ENCODE data around the gene RASSF3.

The RASSF3 gene

GRCh38 chr12:64678248-64678647 is 68.0 kb downstream of the RASSF3 start:
- Histone ChIP-seq H3K4me1 (ENCODE audit: control insufficient read depth, insufficient read depth, low read depth, low read length) (peaks cover 13% of the 10 kb centered on the region), H3K14ac (ENCODE audit: low read length in 2 of 2) (no peak overlapping the region), H3K23ac (ENCODE audit: low read length in 2 of 2) (peak overlapping the region in 1 of 2 experiments; percentile 14), H4K91ac (ENCODE audit: low read length) (no peak overlapping the region), H3K9me3 (ENCODE audit: control insufficient read depth, low read length) (no peaks in the 10 kb centered on the region), H2BK12ac (ENCODE audit: low read length in 2 of 2) (no peak overlapping the region), H2BK5ac (ENCODE audit: low read depth, low read length, poor library complexity, severe bottlenecking) (no peak overlapping the region), H3K18ac (ENCODE audit: low read depth in 1 of 2, low read length in 2 of 2) (no peak overlapping the region), H3K4ac (ENCODE audit: low read depth in 1 of 2, low read length in 2 of 2) (no peak overlapping the region), H4K8ac (ENCODE audit: low read length) (no peak overlapping the region), H3K79me1 (replicated peaks; ENCODE audit: low read length, poor library complexity, severe bottlenecking) (peaks cover 23% of the 10 kb centered on the region), H3K9ac (ENCODE audit: low read length) (no peak overlapping the region), H3K27ac (ENCODE audit: low read length, poor library complexity, severe bottlenecking) (no peak overlapping the region), H3K27me3 (ENCODE audit: control insufficient read depth in 1 of 2, insufficient read depth in 1 of 2, low read length in 2 of 2) (no peaks in the 10 kb centered on the region), H2AFZ (ENCODE audit: low read depth, low read length) (no peak overlapping the region), H2BK120ac (ENCODE audit: low read depth, low read length) (no peak overlapping the region), H3K36me3 (ENCODE audit: control insufficient read depth in 1 of 2, insufficient read depth in 2 of 2, low read depth in 1 of 2, low read length in 2 of 2) (no peaks in the 10 kb centered on the region), H2BK15ac (ENCODE audit: low read depth, poor library complexity, severe bottlenecking) (no peak overlapping the region), H3K4me3 (ENCODE audit: insufficient read depth in 1 of 2, low read depth in 1 of 2, low read length in 2 of 2) (no peak overlapping the region), H2AK5ac (ENCODE audit: low read length, severe bottlenecking) (no peak overlapping the region), H3K4me2 (ENCODE audit: low read length, poor library complexity, severe bottlenecking) (no peak overlapping the region)
- no peak for DNase-seq
- WGBS: 98% methylated on average over 1 of the region's 2 CpGs

DNA sequence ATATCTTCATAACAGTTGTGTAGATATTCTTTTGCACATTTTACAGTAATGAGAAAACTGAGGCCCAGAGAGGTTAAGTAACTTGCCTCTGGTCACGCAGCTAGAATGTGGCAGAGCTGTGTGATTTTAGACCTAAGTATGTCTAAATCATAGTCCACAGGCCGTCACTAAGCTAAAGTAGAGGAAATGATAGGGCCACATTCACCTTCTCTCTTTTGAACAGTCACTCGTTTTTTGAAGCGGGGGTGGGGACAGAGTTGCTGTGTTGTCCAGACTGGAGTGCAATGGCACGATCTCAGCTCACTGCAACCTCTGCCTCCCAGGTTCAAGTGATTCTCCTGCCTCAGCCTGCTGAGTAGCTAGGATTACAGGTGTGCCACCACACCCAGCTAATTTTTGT is 68.5 kb downstream of the RASSF3 start:
- Histone ChIP-seq H2BK120ac (ENCODE audit: low read depth, low read length) (no peak overlapping the region), H3K4ac (ENCODE audit: low read depth in 1 of 2, low read length in 2 of 2) (no peak overlapping the region), H3K36me3 (ENCODE audit: control insufficient read depth in 1 of 2, insufficient read depth in 2 of 2, low read depth in 1 of 2, low read length in 2 of 2) (no peaks in the 10 kb centered on the region), H4K91ac (ENCODE audit: low read length) (no peak overlapping the region), H3K27ac (ENCODE audit: low read length, poor library complexity, severe bottlenecking) (peak overlapping the region; percentile 4), H3K79me1 (replicated peaks; ENCODE audit: low read length, poor library complexity, severe bottlenecking) (peaks cover 20% of the 10 kb centered on the region), H3K9me3 (ENCODE audit: control insufficient read depth, low read length) (no peaks in the 10 kb centered on the region), H2AFZ (ENCODE audit: low read depth, low read length) (no peak overlapping the region), H4K8ac (ENCODE audit: low read length) (no peak overlapping the region), H3K23ac (ENCODE audit: low read length in 2 of 2) (no peak overlapping the region), H2BK15ac (ENCODE audit: low read depth, poor library complexity, severe bottlenecking) (no peak overlapping the region), H3K9ac (ENCODE audit: low read length) (peak overlapping the region; percentile 75), H2AK5ac (ENCODE audit: low read length, severe bottlenecking) (peak overlapping the region; percentile 23), H3K18ac (ENCODE audit: low read depth in 1 of 2, low read length in 2 of 2) (no peak overlapping the region), H2BK12ac (ENCODE audit: low read length in 2 of 2) (no peak overlapping the region), H3K27me3 (ENCODE audit: control insufficient read depth in 1 of 2, insufficient read depth in 1 of 2, low read length in 2 of 2) (no peaks in the 10 kb centered on the region), H3K14ac (ENCODE audit: low read length in 2 of 2) (no peak overlapping the region), H3K4me2 (ENCODE audit: low read length, poor library complexity, severe bottlenecking) (no peak overlapping the region), H2BK5ac (ENCODE audit: low read depth, low read length, poor library complexity, severe bottlenecking) (no peak overlapping the region), H3K4me1 (ENCODE audit: control insufficient read depth, insufficient read depth, low read depth, low read length) (peaks cover 13% of the 10 kb centered on the region), H3K4me3 (ENCODE audit: insufficient read depth in 1 of 2, low read depth in 1 of 2, low read length in 2 of 2) (no peak overlapping the region)
- no peak for DNase-seq
- WGBS: 94% methylated on average over 5 of the region's 5 CpGs

GRCh38 chr12:64679487-64680001 is 69.2 kb downstream of the RASSF3 start:
- Histone ChIP-seq H3K4ac (ENCODE audit: low read depth in 1 of 2, low read length in 2 of 2) (no peak overlapping the region), H4K8ac (ENCODE audit: low read length) (no peak overlapping the region), H3K14ac (ENCODE audit: low read length in 2 of 2) (no peak overlapping the region), H2BK5ac (ENCODE audit: low read depth, low read length, poor library complexity, severe bottlenecking) (no peak overlapping the region), H2AK5ac (ENCODE audit: low read length, severe bottlenecking) (peak overlapping the region; percentile 31), H3K27me3 (ENCODE audit: control insufficient read depth in 1 of 2, insufficient read depth in 1 of 2, low read length in 2 of 2) (no peaks in the 10 kb centered on the region), H3K9ac (ENCODE audit: low read length) (peak overlapping the region; percentile 75), H3K36me3 (ENCODE audit: control insufficient read depth in 1 of 2, insufficient read depth in 2 of 2, low read depth in 1 of 2, low read length in 2 of 2) (no peaks in the 10 kb centered on the region), H3K4me1 (ENCODE audit: control insufficient read depth, insufficient read depth, low read depth, low read length) (peaks cover 12% of the 10 kb centered on the region), H3K4me3 (ENCODE audit: insufficient read depth in 1 of 2, low read depth in 1 of 2, low read length in 2 of 2) (peak overlapping the region in 1 of 2 experiments; percentile 35), H4K91ac (ENCODE audit: low read length) (no peak overlapping the region), H3K79me1 (replicated peaks; ENCODE audit: low read length, poor library complexity, severe bottlenecking) (peaks cover 22% of the 10 kb centered on the region), H3K18ac (ENCODE audit: low read depth in 1 of 2, low read length in 2 of 2) (no peak overlapping the region), H3K27ac (ENCODE audit: low read length, poor library complexity, severe bottlenecking) (peak overlapping the region; percentile 69), H2AFZ (ENCODE audit: low read depth, low read length) (no peak overlapping the region), H2BK15ac (ENCODE audit: low read depth, poor library complexity, severe bottlenecking) (peak overlapping the region; percentile 15), H3K4me2 (ENCODE audit: low read length, poor library complexity, severe bottlenecking) (peak overlapping the region; percentile 62), H2BK120ac (ENCODE audit: low read depth, low read length) (no peak overlapping the region), H2BK12ac (ENCODE audit: low read length in 2 of 2) (no peak overlapping the region), H3K23ac (ENCODE audit: low read length in 2 of 2) (no peak overlapping the region), H3K9me3 (ENCODE audit: control insufficient read depth, low read length) (no peaks in the 10 kb centered on the region)
- DNase-seq: no peak
- 91% methylated on average over 9 of the region's 9 CpGs for WGBS

- Histone ChIP-seq H2AK5ac (ENCODE audit: low read length, severe bottlenecking) (peak overlapping the region; percentile 85), H4K8ac (ENCODE audit: low read length) (no peak overlapping the region), H3K4me2 (ENCODE audit: low read length, poor library complexity, severe bottlenecking) (no peak overlapping the region), H2BK120ac (ENCODE audit: low read depth, low read length) (no peak overlapping the region), H3K14ac (ENCODE audit: low read length in 2 of 2) (no peak overlapping the region), H3K4ac (ENCODE audit: low read depth in 1 of 2, low read length in 2 of 2) (no peak overlapping the region), H3K18ac (ENCODE audit: low read depth in 1 of 2, low read length in 2 of 2) (peak overlapping the region in 1 of 2 experiments; percentile 24), H3K79me1 (replicated peaks; ENCODE audit: low read length, poor library complexity, severe bottlenecking) (peaks cover 22% of the 10 kb centered on the region), H3K27ac (ENCODE audit: low read length, poor library complexity, severe bottlenecking) (peak overlapping the region; percentile 69), H2BK15ac (ENCODE audit: low read depth, poor library complexity, severe bottlenecking) (peak overlapping the region; percentile 84), H3K9me3 (ENCODE audit: control insufficient read depth, low read length) (no peaks in the 10 kb centered on the region), H3K9ac (ENCODE audit: low read length) (no peak overlapping the region), H3K4me3 (ENCODE audit: insufficient read depth in 1 of 2, low read depth in 1 of 2, low read length in 2 of 2) (no peak overlapping the region), H3K36me3 (ENCODE audit: control insufficient read depth in 1 of 2, insufficient read depth in 2 of 2, low read depth in 1 of 2, low read length in 2 of 2) (peaks cover 2 to 3% of the 10 kb centered on the region in 2 experiments), H2BK5ac (ENCODE audit: low read depth, low read length, poor library complexity, severe bottlenecking) (no peak overlapping the region), H3K23ac (ENCODE audit: low read length in 2 of 2) (no peak overlapping the region), H4K91ac (ENCODE audit: low read length) (no peak overlapping the region), H3K4me1 (ENCODE audit: control insufficient read depth, insufficient read depth, low read depth, low read length) (peaks cover 11% of the 10 kb centered on the region), H3K27me3 (ENCODE audit: control insufficient read depth in 1 of 2, insufficient read depth in 1 of 2, low read length in 2 of 2) (no peaks in the 10 kb centered on the region), H2BK12ac (ENCODE audit: low read length in 2 of 2) (no peak overlapping the region), H2AFZ (ENCODE audit: low read depth, low read length) (no peak overlapping the region)
- WGBS: 91% methylated on average over 4 of the region's 4 CpGs
- no peak for DNase-seq
These were observed 69.9 kb downstream of the RASSF3 start for GRCh38 chr12:64680235-64680634.
